ENCODE measurements around the gene NFIA.

GRCh38 chr1:61149010-61149860, 66.9 kb downstream of the NFIA start:
- TF ChIP-seq, protein P1, sequence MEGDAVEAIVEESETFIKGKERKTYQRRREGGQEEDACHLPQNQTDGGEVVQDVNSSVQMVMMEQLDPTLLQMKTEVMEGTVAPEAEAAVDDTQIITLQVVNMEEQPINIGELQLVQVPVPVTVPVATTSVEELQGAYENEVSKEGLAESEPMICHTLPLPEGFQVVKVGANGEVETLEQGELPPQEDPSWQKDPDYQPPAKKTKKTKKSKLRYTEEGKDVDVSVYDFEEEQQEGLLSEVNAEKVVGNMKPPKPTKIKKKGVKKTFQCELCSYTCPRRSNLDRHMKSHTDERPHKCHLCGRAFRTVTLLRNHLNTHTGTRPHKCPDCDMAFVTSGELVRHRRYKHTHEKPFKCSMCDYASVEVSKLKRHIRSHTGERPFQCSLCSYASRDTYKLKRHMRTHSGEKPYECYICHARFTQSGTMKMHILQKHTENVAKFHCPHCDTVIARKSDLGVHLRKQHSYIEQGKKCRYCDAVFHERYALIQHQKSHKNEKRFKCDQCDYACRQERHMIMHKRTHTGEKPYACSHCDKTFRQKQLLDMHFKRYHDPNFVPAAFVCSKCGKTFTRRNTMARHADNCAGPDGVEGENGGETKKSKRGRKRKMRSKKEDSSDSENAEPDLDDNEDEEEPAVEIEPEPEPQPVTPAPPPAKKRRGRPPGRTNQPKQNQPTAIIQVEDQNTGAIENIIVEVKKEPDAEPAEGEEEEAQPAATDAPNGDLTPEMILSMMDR (IDR thresholded peaks at IDR 0.05) = no peak
- no peak for TF ChIP-seq POLR2A (IDR thresholded peaks at IDR 0.05)

All from Peyer's patch (tissue), 4 donors.